Mesothelial cell of epicardium (in vitro differentiated cells): ENCODE results near the gene SEC31B. TPM values are rescaled to one million over a fixed set of nuclear protein-coding genes. Genes with fewer than 3 reads are reported as not detected.

ENCODE experiments used
- DNase-seq, 2 experiments: peaks; one replicate each; pipeline ENCODE4 v3.0.0; 2021; ENCODE audit warnings: low spot score in 2 of 2; ENCODE audit not compliant: unreplicated experiment in 2 of 2
- H3K27ac Mint-ChIP-seq: 2 replicates; pipeline ENCODE4 v1.8.0; 2021; ENCODE audit warnings: mixed read lengths
- H3K27me3 Mint-ChIP-seq: 2 replicates; pipeline ENCODE4 v1.8.0; 2021; ENCODE audit warnings: low read depth, mixed read lengths
- H3K36me3 Mint-ChIP-seq: 2 replicates; pipeline ENCODE4 v1.8.0; 2021; ENCODE audit warnings: mixed read lengths
- H3K4me1 Mint-ChIP-seq: 2 replicates; pipeline ENCODE4 v1.8.0; 2021; ENCODE audit warnings: mixed read lengths
- H3K4me3 Mint-ChIP-seq: 2 replicates; pipeline ENCODE4 v1.8.0; 2021; ENCODE audit warnings: mild to moderate bottlenecking, moderate library complexity, mixed read lengths
- H3K9me3 Mint-ChIP-seq: 2 replicates; pipeline ENCODE4 v1.8.0; 2021; ENCODE audit warnings: mixed read lengths
- total RNA-seq: library from RNA; stranded (reverse); gene quantifications from 3 replicates; pipeline ENCODE4 v1.2.1, GENCODE V29; 2021
- TF ChIP-seq, protein P1 (sequence below): fragments of 200-600 bp; sonication (generic); IDR thresholded peaks from one replicate; pipeline ENCODE4 v1.5.0; 2021; ENCODE audit warnings: antibody characterized with exemption; ENCODE audit not compliant: unreplicated experiment

The SEC31B gene
- total RNA-seq, 1 donor from 2014 or later: 30.2 TPM

- Mint-ChIP-seq H3K4me1 (peaks cover 1% of the 10 kb centered on the region), H3K27me3 (peaks cover 4% of the 10 kb centered on the region), H3K27ac (no peak overlapping the region), H3K9me3 (no peaks in the 10 kb centered on the region), H3K36me3 (peaks cover 13% of the 10 kb centered on the region), H3K4me3 (no peak overlapping the region)
- no peak for DNase-seq
- TF ChIP-seq, protein P1, sequence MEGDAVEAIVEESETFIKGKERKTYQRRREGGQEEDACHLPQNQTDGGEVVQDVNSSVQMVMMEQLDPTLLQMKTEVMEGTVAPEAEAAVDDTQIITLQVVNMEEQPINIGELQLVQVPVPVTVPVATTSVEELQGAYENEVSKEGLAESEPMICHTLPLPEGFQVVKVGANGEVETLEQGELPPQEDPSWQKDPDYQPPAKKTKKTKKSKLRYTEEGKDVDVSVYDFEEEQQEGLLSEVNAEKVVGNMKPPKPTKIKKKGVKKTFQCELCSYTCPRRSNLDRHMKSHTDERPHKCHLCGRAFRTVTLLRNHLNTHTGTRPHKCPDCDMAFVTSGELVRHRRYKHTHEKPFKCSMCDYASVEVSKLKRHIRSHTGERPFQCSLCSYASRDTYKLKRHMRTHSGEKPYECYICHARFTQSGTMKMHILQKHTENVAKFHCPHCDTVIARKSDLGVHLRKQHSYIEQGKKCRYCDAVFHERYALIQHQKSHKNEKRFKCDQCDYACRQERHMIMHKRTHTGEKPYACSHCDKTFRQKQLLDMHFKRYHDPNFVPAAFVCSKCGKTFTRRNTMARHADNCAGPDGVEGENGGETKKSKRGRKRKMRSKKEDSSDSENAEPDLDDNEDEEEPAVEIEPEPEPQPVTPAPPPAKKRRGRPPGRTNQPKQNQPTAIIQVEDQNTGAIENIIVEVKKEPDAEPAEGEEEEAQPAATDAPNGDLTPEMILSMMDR: no peak
Observed at GRCh38 chr10:100510533-100511308, 8.9 kb downstream of the SEC31B start.

DNA sequence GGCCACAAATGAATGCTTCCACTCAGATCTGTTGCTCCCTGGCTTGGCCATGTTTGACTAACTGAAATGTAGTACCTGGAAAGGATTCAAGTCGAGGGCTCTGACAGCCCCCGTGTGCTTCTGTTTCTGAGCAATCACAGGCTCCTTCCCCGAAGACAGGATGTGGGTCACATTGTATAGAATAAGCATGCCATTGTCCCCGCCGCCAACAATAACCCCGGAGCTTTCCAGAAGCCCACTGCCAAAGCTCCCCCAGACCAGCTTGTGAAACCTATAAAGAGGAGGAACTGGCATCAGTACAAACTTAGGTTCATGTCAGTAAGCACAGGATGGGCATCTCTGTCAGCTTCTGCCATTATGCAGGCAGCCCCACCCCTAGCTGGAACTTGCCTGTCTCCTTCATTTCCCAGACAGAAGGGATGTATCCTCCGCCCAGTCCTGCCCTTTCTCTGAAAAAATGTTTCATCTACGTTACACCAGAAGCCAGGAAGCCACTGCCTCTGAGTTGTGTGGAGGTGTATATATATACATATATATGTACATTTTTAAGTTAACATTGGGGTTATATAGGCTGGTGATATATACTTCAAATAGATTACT is 10.3 kb downstream of the SEC31B start:
- Mint-ChIP-seq H3K4me3 (no peak overlapping the region), H3K9me3 (no peaks in the 10 kb centered on the region), H3K27me3 (peaks cover 4% of the 10 kb centered on the region), H3K4me1 (peaks cover 7% of the 10 kb centered on the region), H3K36me3 (peaks cover 16% of the 10 kb centered on the region), H3K27ac (no peak overlapping the region)
- TF ChIP-seq, protein P1: no peak
- no peak for DNase-seq

GRCh38 chr10:100508691-100509150 is 10.9 kb downstream of the SEC31B start:
- H3K27ac Mint-ChIP-seq: no peak overlapping the region

DNA sequence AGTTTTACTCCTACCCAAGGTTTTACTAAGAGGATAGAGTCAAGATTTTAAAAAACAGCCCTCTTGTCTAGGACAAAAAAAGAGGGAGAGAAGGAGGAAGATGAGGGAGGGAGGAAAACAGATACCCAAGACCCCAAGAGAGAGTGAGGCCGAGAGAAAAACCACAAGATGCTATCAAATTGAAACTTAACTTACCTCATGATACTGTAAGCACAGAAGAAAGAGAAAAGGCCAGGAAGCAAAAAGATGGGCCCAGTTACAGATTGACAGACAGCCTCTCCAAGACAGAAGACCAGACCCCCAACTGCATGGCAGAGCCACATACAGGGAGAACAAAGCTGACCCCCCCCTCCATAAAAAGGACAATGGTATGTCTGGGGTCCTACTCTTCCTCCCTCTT is 11.4 kb downstream of the SEC31B start:
- H3K4me1 Mint-ChIP-seq: peaks cover 15% of the 10 kb centered on the region

More at GRCh38 chr10:100508691-100509150, 10.9 kb downstream of the SEC31B start:
- H3K4me3 Mint-ChIP-seq: no peak overlapping the region
- peaks cover 14% of the 10 kb centered on the region for H3K36me3 Mint-ChIP-seq
- DNase-seq: no peak
- peaks cover 14% of the 10 kb centered on the region for H3K4me1 Mint-ChIP-seq
- peaks cover 4% of the 10 kb centered on the region for H3K27me3 Mint-ChIP-seq
- H3K9me3 Mint-ChIP-seq: no peaks in the 10 kb centered on the region
- TF ChIP-seq, protein P1: peak; percentile 61

GRCh38 chr10:100507357-100507732 is 12.3 kb downstream of the SEC31B start:
- Mint-ChIP-seq H3K4me1 (peaks cover 22% of the 10 kb centered on the region), H3K36me3 (peaks cover 14% of the 10 kb centered on the region), H3K27ac (no peak overlapping the region), H3K27me3 (peaks cover 4% of the 10 kb centered on the region), H3K9me3 (no peaks in the 10 kb centered on the region), H3K4me3 (no peak overlapping the region)
- TF ChIP-seq, protein P1: no peak
- DNase-seq: no peak

More for the DNA sequence above, 11.4 kb downstream of the SEC31B start:
- no peak for DNase-seq
- no peak overlapping the region for H3K4me3 Mint-ChIP-seq
- H3K9me3 Mint-ChIP-seq: no peaks in the 10 kb centered on the region
- H3K36me3 Mint-ChIP-seq: peaks cover 14% of the 10 kb centered on the region
- no peak overlapping the region for H3K27ac Mint-ChIP-seq
- peaks cover 4% of the 10 kb centered on the region for H3K27me3 Mint-ChIP-seq
- TF ChIP-seq, protein P1: no peak
